ENCODE data around the gene ANKRD13B. TPM values are rescaled to one million over a fixed set of nuclear protein-coding genes. Genes with fewer than 3 reads are reported as not detected.
"Not testable (repeated sequence)": the region's sequence is repeated elsewhere in the genome, so short reads cannot be mapped to it uniquely, and the experiment has no call there.

ANKRD13B gene
- total RNA-seq, 1 donor from 2014 or later, result 12.0 TPM

- intact Hi-C loops (cut with micrococcal nuclease), result no loop called here
These were observed 36.9 kb downstream of the ANKRD13B start for GRCh38 chr17:29629839-29630238.

GRCh38 chr17:29630630-29631193 is 37.8 kb downstream of the ANKRD13B start:
- intact Hi-C loops (cut with micrococcal nuclease), result no loop called here

GRCh38 chr17:29633886-29634285 is 41.0 kb downstream of the ANKRD13B start:
- intact Hi-C loops (cut with micrococcal nuclease), result no loop called here

GRCh38 chr17:29640413-29640812 is 47.5 kb downstream of the ANKRD13B start:
- intact Hi-C loops (cut with micrococcal nuclease), result no loop called here

GRCh38 chr17:29640981-29641642 is 48.2 kb downstream of the ANKRD13B start:
- intact Hi-C loops (cut with micrococcal nuclease), result no loop called here

- intact Hi-C loops (cut with micrococcal nuclease), result no loop called here
These were observed 49.3 kb downstream of the ANKRD13B start for GRCh38 chr17:29642171-29642611.

GRCh38 chr17:29643817-29644160 is 50.9 kb downstream of the ANKRD13B start:
- intact Hi-C loops (cut with micrococcal nuclease), result no loop called here

GRCh38 chr17:29645515-29646051 is 52.7 kb downstream of the ANKRD13B start:
- intact Hi-C loops (cut with micrococcal nuclease), result no loop called here

- intact Hi-C loops (cut with micrococcal nuclease), result no loop called here
These were observed 55.1 kb downstream of the ANKRD13B start for GRCh38 chr17:29648005-29648404.

GRCh38 chr17:29649359-29649758 is 56.4 kb downstream of the ANKRD13B start:
- intact Hi-C loops (cut with micrococcal nuclease), result no loop called here

- intact Hi-C loops (cut with micrococcal nuclease), result no loop called here
These were observed 57.5 kb downstream of the ANKRD13B start for GRCh38 chr17:29650396-29650795.

- intact Hi-C loops (cut with micrococcal nuclease), result not testable (repeated sequence)
These were observed 59.0 kb downstream of the ANKRD13B start for GRCh38 chr17:29651913-29652312.

GRCh38 chr17:29652976-29653375 is 60.0 kb downstream of the ANKRD13B start:
- intact Hi-C loops (cut with micrococcal nuclease), result no loop called here

GRCh38 chr17:29653995-29654714 is 61.2 kb downstream of the ANKRD13B start:
- intact Hi-C loops (cut with micrococcal nuclease), result no loop called here

GRCh38 chr17:29655323-29655722 is 62.4 kb downstream of the ANKRD13B start:
- intact Hi-C loops (cut with micrococcal nuclease), result no loop called here

GRCh38 chr17:29659155-29659554 is 66.2 kb downstream of the ANKRD13B start:
- intact Hi-C loops (cut with micrococcal nuclease), result no loop called here

GRCh38 chr17:29661213-29661612 is 68.3 kb downstream of the ANKRD13B start:
- intact Hi-C loops (cut with micrococcal nuclease), result no loop called here

- intact Hi-C loops (cut with micrococcal nuclease), result no loop called here
These were observed 70.2 kb downstream of the ANKRD13B start for GRCh38 chr17:29663155-29663554.

Measured in T-helper 1 cell treated with Interleukin-12 subunit alpha and Interleukin-12 subunit beta and Interleukin-4 antibody, amounts not matched to agents 30 ng/mL and 1 ng/mL, for 36 hours (primary cell).